Liver (tissue), 9 donors: ENCODE results near the gene C3orf18. TPM values are rescaled to one million over a fixed set of nuclear protein-coding genes. Genes with fewer than 3 reads are reported as not detected.

ENCODE experiments used
- DNase-seq: peaks from one replicate; pipeline ENCODE4 v3.0.0-alpha.2; 2017; ENCODE audit warnings: low spot score
- H3K27ac ChIP-seq, 2 donors: one replicate each; pipeline ENCODE4 v1.7.0; 2013; ENCODE audit warnings: inconsistent platforms in 2 of 2, low read length in 2 of 2, control low read depth in 1 of 2, low read depth in 1 of 2, mild to moderate bottlenecking in 1 of 2
- H3K27me3 ChIP-seq, 4 donors: one replicate each; pipeline versions ENCODE4 v1.6.1 to v1.7.0; 2013; ENCODE audit warnings: low read length in 3 of 4, inconsistent platforms in 1 of 4, mild to moderate bottlenecking in 1 of 4, moderate library complexity in 1 of 4; ENCODE audit not compliant: control insufficient read depth in 4 of 4, insufficient read depth in 4 of 4
- H3K36me3 ChIP-seq, 4 donors: one replicate each; pipeline versions ENCODE4 v1.6.1 to v1.7.0; 2013; ENCODE audit warnings: low read length in 3 of 4, mild to moderate bottlenecking in 3 of 4, low read depth in 1 of 4, moderate library complexity in 1 of 4; ENCODE audit not compliant: control insufficient read depth in 4 of 4, insufficient read depth in 3 of 4
- H3K4me1 ChIP-seq, 4 donors: one replicate each; pipeline versions ENCODE4 v1.6.1 to v1.7.0; 2013; ENCODE audit warnings: low read length in 3 of 4, mild to moderate bottlenecking in 3 of 4, moderate library complexity in 1 of 4; ENCODE audit not compliant: control insufficient read depth in 4 of 4, insufficient read depth in 4 of 4
- H3K4me3 ChIP-seq, 3 donors: one replicate each; pipeline versions ENCODE4 v1.6.1 to v1.7.0; 2013; ENCODE audit warnings: low read length in 3 of 3, control low read depth in 1 of 3, low read depth in 1 of 3, mild to moderate bottlenecking in 1 of 3
- H3K9ac ChIP-seq, 2 donors: one replicate each; pipeline ENCODE4 v1.7.0; 2013; ENCODE audit warnings: low read length in 2 of 2, mild to moderate bottlenecking in 2 of 2, moderate library complexity in 2 of 2, control low read depth in 1 of 2, low read depth in 1 of 2
- H3K9me3 ChIP-seq, 4 donors: one replicate each; pipeline versions ENCODE4 v1.6.1 to v1.7.0; 2013; ENCODE audit warnings: low read length in 3 of 4; ENCODE audit not compliant: control insufficient read depth in 4 of 4
- EGR1 ChIP-seq, 2 donors: IDR thresholded peaks; 2 replicates each; pipeline ENCODE4 v1.6.1; 2016 to 2018; ENCODE audit warnings: antibody characterized with exemption in 2 of 2, low read depth in 2 of 2
- FOXA1 ChIP-seq: IDR thresholded peaks from 2 replicates; pipeline ENCODE4 v1.6.1; 2016; ENCODE audit warnings: antibody characterized with exemption
- GABPA ChIP-seq, 2 donors: IDR thresholded peaks in 1 of 2; conservative IDR thresholded peaks in 1 of 2; 2 replicates each; pipeline ENCODE4 v1.6.1; 2016; ENCODE audit warnings: antibody characterized with exemption in 2 of 2, mild to moderate bottlenecking in 1 of 2, moderate library complexity in 1 of 2
- HNF4A ChIP-seq, 2 donors: conservative IDR thresholded peaks; 2 replicates each; pipeline ENCODE4 v1.6.1; 2016; ENCODE audit warnings: antibody characterized with exemption in 2 of 2, mild to moderate bottlenecking in 2 of 2
- HNF4G ChIP-seq: IDR thresholded peaks from 2 replicates; pipeline ENCODE4 v1.6.1; 2016; ENCODE audit warnings: antibody characterized with exemption
- JUND ChIP-seq, 2 donors: IDR thresholded peaks; 2 replicates each; pipeline ENCODE4 v1.6.1; 2016; ENCODE audit warnings: antibody characterized with exemption in 2 of 2
- NR2F2 ChIP-seq: IDR thresholded peaks from 2 replicates; pipeline ENCODE4 v1.6.1; 2016; ENCODE audit warnings: antibody characterized with exemption
- TAF1 ChIP-seq: conservative IDR thresholded peaks from 2 replicates; pipeline ENCODE4 v1.6.1; 2016; ENCODE audit warnings: antibody characterized with exemption, mild to moderate bottlenecking
- YY1 ChIP-seq: IDR thresholded peaks from 2 replicates; pipeline ENCODE4 v1.6.1; 2016; ENCODE audit warnings: antibody characterized with exemption, mild to moderate bottlenecking
- WGBS: extraction: QIAGEN DNeasy Blood & Tissue Kit; methylation state at CpG from one replicate; pipeline ENCODE4 v1.1.7; 2013; 5-methylcytosine and 5-hydroxymethylcytosine counted together
- polyA plus RNA-seq, 2 donors: library from polyadenylated mRNA; stranded (reverse) in 1 of 2; unstranded in 1 of 2; fragments of 200-250 nt in 1 of 2; fragments of >200 nt in 1 of 2; fragmentation: Nextera tagmentation in 1 of 2; extraction: Ambion mirVana in 1 of 2; gene quantifications; one replicate each; pipeline versions ENCODE4 v1.2.1 to v1.2.3, GENCODE V29; 2013 to 2015
- total RNA-seq, 2 donors: library from RNA; depleted of rRNA; stranded (reverse); fragments of >200 nt; gene quantifications; one replicate each; pipeline ENCODE4 v1.2.3, GENCODE V29; 2014
- TF ChIP-seq, protein P1 (sequence below): IDR thresholded peaks from 2 replicates; pipeline ENCODE4 v1.6.1; 2016; ENCODE audit warnings: antibody characterized with exemption
- TF ChIP-seq, protein P2 (sequence below): IDR thresholded peaks from 2 replicates; pipeline ENCODE4 v1.6.1; 2016; ENCODE audit warnings: antibody characterized with exemption, mild to moderate bottlenecking
- TF ChIP-seq, protein P3 (sequence below): IDR thresholded peaks from 2 replicates; pipeline ENCODE4 v1.6.1; 2016; ENCODE audit warnings: antibody characterized with exemption
- TF ChIP-seq, protein P4 (sequence below): IDR thresholded peaks from 2 replicates; pipeline ENCODE4 v1.6.1; 2016; ENCODE audit warnings: antibody characterized with exemption
- donor health status: healthy.
- donor health status: healthy.
- donor health status: healthy.
- donor health status: healthy.
- donor health status: healthy.

The C3orf18 gene
- total and polyA plus RNA-seq, 4 donors, result 0.54 to 2.7 (median 1.5) TPM

DNA sequence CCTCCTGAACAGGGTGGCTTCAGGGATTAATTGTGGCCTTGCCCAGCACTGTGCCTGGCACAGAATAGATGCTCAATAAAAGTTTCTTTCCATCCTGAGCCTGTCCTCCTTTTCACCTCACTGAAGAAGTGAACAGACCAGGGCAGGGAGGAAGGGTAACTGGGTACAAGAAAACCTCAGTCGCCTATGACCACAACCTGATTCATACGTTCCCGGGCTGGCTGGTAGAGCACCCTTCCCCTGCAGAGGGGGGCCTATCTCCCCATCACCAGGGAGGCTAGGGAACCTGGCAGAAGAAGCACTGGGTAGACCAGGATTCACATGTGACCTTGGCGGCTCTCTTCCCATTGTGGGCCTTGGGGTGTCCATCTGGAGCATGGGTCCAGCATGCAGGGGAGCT, 36.3 kb downstream of the C3orf18 start:
- H3K9ac ChIP-seq, result no peak overlapping the region
- no peak overlapping the region for H3K4me3 ChIP-seq
- TF ChIP-seq HNF4G, result no peak
- TF ChIP-seq, protein P1, sequence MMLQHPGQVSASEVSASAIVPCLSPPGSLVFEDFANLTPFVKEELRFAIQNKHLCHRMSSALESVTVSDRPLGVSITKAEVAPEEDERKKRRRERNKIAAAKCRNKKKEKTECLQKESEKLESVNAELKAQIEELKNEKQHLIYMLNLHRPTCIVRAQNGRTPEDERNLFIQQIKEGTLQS, result no peak
- TF ChIP-seq HNF4A (conservative IDR thresholded peaks at IDR 0.05), result no peak
- TF ChIP-seq NR2F2, result no peak
- no peaks in the 10 kb centered on the region for H3K9me3 ChIP-seq
- no peak for DNase-seq
- H3K4me1 ChIP-seq, result no peaks in the 10 kb centered on the region
- 92% methylated on average over 4 of the region's 4 CpGs for WGBS
- no peaks in the 10 kb centered on the region for H3K36me3 ChIP-seq
- H3K27me3 ChIP-seq, result no peaks in the 10 kb centered on the region
- no peak overlapping the region for H3K27ac ChIP-seq

DNA sequence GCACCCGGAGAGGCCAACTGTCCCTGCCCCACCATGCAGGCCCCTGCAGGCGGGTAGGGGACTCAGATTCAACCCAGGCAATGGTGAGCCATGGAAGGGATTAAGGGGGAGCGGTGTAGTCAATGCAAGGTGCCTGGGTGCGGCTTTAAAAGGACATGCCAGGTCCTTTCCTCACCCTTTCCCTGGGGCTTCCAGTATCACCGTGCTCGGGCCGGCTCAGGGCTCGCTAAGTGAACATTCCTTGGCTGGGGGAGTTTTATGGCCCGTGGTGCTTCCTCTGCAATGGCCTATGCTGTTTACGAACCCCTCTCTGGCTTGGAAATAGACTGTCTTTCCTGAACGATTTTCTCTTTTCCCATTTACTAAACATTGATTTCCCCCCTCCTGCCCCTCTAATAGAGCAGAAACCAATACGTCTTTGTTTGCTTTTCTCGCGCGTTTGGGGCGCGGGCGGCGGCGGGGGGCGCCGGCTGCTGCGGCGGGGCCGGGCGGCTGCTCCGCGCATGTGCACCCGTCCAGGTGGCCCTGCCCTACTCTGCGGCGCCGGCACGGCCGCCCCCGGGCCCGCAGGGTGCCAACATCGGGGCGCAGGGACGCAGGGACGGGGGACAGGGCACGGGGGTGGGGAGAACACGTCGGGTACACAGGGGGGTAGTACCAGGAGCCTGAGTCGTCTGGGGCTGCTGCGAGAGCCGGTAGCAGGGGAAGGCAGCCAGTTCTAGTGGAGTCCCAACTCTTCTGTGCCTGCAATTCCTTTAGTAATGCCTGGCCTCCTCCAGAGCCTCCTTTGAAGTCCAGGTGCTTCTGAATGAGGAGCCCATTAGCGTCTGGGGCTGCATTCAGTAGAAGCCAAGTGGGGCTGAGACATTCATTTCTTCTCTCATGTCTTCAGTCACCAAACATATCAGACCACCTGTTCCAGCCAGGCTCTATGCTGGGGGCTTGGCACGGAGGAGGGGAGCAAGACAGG, 37.3 kb downstream of the C3orf18 start:
- H3K27me3 ChIP-seq, result no peaks in the 10 kb centered on the region
- no peak overlapping the region for H3K4me3 ChIP-seq
- DNase-seq, result no peak
- no peak for TF ChIP-seq FOXA1
- TF ChIP-seq HNF4G, result no peak
- no peak for TF ChIP-seq EGR1 (IDR thresholded peaks at IDR 0.05; ENCODE audit: low read depth in 2 of 2)
- TF ChIP-seq, protein P1, result no peak
- TF ChIP-seq, protein P2, sequence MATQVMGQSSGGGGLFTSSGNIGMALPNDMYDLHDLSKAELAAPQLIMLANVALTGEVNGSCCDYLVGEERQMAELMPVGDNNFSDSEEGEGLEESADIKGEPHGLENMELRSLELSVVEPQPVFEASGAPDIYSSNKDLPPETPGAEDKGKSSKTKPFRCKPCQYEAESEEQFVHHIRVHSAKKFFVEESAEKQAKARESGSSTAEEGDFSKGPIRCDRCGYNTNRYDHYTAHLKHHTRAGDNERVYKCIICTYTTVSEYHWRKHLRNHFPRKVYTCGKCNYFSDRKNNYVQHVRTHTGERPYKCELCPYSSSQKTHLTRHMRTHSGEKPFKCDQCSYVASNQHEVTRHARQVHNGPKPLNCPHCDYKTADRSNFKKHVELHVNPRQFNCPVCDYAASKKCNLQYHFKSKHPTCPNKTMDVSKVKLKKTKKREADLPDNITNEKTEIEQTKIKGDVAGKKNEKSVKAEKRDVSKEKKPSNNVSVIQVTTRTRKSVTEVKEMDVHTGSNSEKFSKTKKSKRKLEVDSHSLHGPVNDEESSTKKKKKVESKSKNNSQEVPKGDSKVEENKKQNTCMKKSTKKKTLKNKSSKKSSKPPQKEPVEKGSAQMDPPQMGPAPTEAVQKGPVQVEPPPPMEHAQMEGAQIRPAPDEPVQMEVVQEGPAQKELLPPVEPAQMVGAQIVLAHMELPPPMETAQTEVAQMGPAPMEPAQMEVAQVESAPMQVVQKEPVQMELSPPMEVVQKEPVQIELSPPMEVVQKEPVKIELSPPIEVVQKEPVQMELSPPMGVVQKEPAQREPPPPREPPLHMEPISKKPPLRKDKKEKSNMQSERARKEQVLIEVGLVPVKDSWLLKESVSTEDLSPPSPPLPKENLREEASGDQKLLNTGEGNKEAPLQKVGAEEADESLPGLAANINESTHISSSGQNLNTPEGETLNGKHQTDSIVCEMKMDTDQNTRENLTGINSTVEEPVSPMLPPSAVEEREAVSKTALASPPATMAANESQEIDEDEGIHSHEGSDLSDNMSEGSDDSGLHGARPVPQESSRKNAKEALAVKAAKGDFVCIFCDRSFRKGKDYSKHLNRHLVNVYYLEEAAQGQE, result no peak
- TF ChIP-seq TAF1, result no peak
- TF ChIP-seq JUND (IDR thresholded peaks at IDR 0.05), result no peak
- TF ChIP-seq, protein P3, sequence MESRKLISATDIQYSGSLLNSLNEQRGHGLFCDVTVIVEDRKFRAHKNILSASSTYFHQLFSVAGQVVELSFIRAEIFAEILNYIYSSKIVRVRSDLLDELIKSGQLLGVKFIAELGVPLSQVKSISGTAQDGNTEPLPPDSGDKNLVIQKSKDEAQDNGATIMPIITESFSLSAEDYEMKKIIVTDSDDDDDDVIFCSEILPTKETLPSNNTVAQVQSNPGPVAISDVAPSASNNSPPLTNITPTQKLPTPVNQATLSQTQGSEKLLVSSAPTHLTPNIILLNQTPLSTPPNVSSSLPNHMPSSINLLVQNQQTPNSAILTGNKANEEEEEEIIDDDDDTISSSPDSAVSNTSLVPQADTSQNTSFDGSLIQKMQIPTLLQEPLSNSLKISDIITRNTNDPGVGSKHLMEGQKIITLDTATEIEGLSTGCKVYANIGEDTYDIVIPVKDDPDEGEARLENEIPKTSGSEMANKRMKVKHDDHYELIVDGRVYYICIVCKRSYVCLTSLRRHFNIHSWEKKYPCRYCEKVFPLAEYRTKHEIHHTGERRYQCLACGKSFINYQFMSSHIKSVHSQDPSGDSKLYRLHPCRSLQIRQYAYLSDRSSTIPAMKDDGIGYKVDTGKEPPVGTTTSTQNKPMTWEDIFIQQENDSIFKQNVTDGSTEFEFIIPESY, result no peak
- TF ChIP-seq, protein P4, sequence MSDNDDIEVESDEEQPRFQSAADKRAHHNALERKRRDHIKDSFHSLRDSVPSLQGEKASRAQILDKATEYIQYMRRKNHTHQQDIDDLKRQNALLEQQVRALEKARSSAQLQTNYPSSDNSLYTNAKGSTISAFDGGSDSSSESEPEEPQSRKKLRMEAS, result no peak
- no peak for TF ChIP-seq YY1
- no peak for TF ChIP-seq GABPA (IDR thresholded peaks at IDR 0.05 in 1 of 2, conservative IDR thresholded peaks at IDR 0.05 in 1 of 2)
- no peaks in the 10 kb centered on the region for H3K4me1 ChIP-seq
- no peak overlapping the region for H3K9ac ChIP-seq
- 23% methylated on average over 48 of the region's 48 CpGs for WGBS
- no peak overlapping the region for H3K27ac ChIP-seq
- no peaks in the 10 kb centered on the region for H3K9me3 ChIP-seq
- no peaks in the 10 kb centered on the region for H3K36me3 ChIP-seq
